Measurements from ENCODE around the gene G3BP1.

G3BP1 gene

DNA sequence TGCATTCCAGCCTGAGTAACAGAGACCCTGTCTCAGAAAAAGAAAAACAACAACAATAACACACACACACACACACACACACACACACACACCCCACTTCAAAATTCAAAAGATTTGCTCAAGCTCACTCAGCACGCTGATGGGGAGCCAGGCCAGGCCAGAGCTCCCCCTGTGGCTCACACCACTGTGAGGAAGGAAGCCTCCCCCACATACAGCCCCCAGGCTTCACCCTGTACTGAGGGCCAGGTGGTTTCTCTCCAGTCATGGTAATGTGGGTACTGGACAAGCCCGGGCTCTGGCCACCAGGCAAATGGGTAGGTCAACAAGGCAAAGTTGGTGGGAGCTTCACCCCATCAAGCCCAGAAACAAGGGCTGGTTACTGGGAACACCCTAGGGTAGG lies 32.4 kb upstream of the G3BP1 start:
- Histone ChIP-seq H3K79me2 (ENCODE audit: insufficient read depth, low read length) (no peaks in the 10 kb centered on the region), H3K9me3 (ENCODE audit: insufficient read depth, low read depth, low read length) (no peaks in the 10 kb centered on the region), H3K9ac (ENCODE audit: low read depth, low read length, poor library complexity, severe bottlenecking) (no peak overlapping the region), H3K36me3 (ENCODE audit: insufficient read depth, low read length) (peaks cover 10% of the 10 kb centered on the region; the same call in 1 of the 2 replicates), H3K4me1 (ENCODE audit: insufficient read depth, low read length, poor library complexity, severe bottlenecking) (no peaks in the 10 kb centered on the region), H3K9me2 (replicated peaks; ENCODE audit: low read depth, low read length) (no peaks in the 10 kb centered on the region), H3F3A (ENCODE audit: low read depth) (no peaks in the 10 kb centered on the region), H3K4me3 (ENCODE audit: low read length, poor library complexity, severe bottlenecking) (no peak overlapping the region), H2AFZ (ENCODE audit: low read length) (no peak overlapping the region), H3K27me3 (ENCODE audit: insufficient read depth, low read length, poor library complexity, severe bottlenecking) (no peaks in the 10 kb centered on the region), H4K20me1 (ENCODE audit: insufficient read depth, low read length, poor library complexity, severe bottlenecking) (no peaks in the 10 kb centered on the region), H3K4me2 (ENCODE audit: low read depth, low read length, poor library complexity, severe bottlenecking) (no peak overlapping the region)
- TF ChIP-seq EZH2phosphoT487 (IDR thresholded peaks at IDR 0.05; ENCODE audit: borderline replicate concordance): no peak
- TF ChIP-seq, protein P1, sequence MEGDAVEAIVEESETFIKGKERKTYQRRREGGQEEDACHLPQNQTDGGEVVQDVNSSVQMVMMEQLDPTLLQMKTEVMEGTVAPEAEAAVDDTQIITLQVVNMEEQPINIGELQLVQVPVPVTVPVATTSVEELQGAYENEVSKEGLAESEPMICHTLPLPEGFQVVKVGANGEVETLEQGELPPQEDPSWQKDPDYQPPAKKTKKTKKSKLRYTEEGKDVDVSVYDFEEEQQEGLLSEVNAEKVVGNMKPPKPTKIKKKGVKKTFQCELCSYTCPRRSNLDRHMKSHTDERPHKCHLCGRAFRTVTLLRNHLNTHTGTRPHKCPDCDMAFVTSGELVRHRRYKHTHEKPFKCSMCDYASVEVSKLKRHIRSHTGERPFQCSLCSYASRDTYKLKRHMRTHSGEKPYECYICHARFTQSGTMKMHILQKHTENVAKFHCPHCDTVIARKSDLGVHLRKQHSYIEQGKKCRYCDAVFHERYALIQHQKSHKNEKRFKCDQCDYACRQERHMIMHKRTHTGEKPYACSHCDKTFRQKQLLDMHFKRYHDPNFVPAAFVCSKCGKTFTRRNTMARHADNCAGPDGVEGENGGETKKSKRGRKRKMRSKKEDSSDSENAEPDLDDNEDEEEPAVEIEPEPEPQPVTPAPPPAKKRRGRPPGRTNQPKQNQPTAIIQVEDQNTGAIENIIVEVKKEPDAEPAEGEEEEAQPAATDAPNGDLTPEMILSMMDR (conservative IDR thresholded peaks at IDR 0.05; ENCODE audit: low read length): no peak

DNA sequence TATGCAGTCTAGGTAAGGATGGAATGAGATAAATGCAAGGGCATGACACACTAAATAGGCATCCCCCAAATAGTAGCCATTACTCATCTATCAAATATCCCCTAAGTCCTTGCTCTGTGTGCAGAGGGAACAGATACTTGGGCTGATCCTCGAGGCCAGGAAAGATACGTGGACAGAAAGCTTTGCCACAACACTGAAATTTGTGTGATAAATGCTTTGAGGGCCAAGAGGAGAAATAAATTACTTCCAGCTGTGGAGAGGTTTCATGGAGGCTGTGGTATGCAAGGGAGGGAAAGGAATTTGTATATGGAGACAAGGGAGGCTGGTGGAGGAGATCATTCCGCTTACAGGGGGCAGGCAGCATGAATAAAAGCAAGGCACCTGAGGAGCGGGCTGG lies 31.8 kb upstream of the G3BP1 start:
- Histone ChIP-seq H3K9ac (ENCODE audit: low read depth, low read length, poor library complexity, severe bottlenecking) (no peak overlapping the region), H3F3A (ENCODE audit: low read depth) (no peaks in the 10 kb centered on the region), H3K9me2 (replicated peaks; ENCODE audit: low read depth, low read length) (no peaks in the 10 kb centered on the region), H3K9me3 (ENCODE audit: insufficient read depth, low read depth, low read length) (no peaks in the 10 kb centered on the region), H3K27me3 (ENCODE audit: insufficient read depth, low read length, poor library complexity, severe bottlenecking) (no peaks in the 10 kb centered on the region), H3K79me2 (ENCODE audit: insufficient read depth, low read length) (no peaks in the 10 kb centered on the region), H3K4me1 (ENCODE audit: insufficient read depth, low read length, poor library complexity, severe bottlenecking) (peaks cover 3% of the 10 kb centered on the region), H3K36me3 (ENCODE audit: insufficient read depth, low read length) (peaks cover 10% of the 10 kb centered on the region; the same call in 1 of the 2 replicates), H4K20me1 (ENCODE audit: insufficient read depth, low read length, poor library complexity, severe bottlenecking) (no peaks in the 10 kb centered on the region), H3K4me2 (ENCODE audit: low read depth, low read length, poor library complexity, severe bottlenecking) (no peak overlapping the region), H3K4me3 (ENCODE audit: low read length, poor library complexity, severe bottlenecking) (no peak overlapping the region), H2AFZ (ENCODE audit: low read length) (no peak overlapping the region)
- TF ChIP-seq, protein P1 (conservative IDR thresholded peaks at IDR 0.05; ENCODE audit: low read length): no peak
- TF ChIP-seq EZH2phosphoT487 (IDR thresholded peaks at IDR 0.05; ENCODE audit: borderline replicate concordance): no peak

DNA sequence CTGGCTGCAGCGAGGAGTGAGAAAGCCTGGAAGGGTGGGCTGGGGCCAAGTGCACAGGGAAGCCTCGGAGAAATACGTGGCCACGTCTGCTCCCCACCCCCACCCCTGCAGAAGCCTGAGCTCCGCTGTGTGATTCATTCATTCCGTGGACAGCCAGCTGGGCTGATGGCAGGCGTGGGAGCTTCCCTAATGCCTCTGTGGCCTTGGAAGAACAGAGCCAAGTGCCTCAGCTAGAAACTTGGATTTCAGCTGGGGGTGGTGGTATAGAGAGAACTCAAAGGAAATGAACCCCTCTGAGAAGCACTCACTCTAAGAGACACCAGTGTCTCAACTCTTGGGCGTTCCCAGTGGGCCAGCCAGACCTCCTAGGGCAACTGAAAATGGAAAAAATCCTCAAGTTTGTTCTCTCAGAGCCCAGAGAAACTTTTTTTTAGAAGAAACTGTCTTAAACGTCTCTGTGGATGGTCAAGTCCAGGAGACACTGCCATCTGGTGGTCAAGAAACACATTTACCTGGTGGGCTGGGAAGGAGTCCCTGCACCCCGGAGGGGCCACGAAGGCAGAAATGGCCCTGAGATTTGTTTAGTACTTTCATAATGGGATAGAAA lies 31.3 kb upstream of the G3BP1 start:
- H3K27me3 ChIP-seq (ENCODE audit: insufficient read depth, low read length, poor library complexity, severe bottlenecking): no peaks in the 10 kb centered on the region
- no peak overlapping the region for H3K4me3 ChIP-seq (ENCODE audit: low read length, poor library complexity, severe bottlenecking)
- H3K36me3 ChIP-seq (ENCODE audit: insufficient read depth, low read length): peaks cover 10% of the 10 kb centered on the region; the same call in 1 of the 2 replicates
- no peak overlapping the region for H3K9ac ChIP-seq (ENCODE audit: low read depth, low read length, poor library complexity, severe bottlenecking)
- H3K4me1 ChIP-seq (ENCODE audit: insufficient read depth, low read length, poor library complexity, severe bottlenecking): peaks cover 8% of the 10 kb centered on the region
- H3K9me3 ChIP-seq (ENCODE audit: insufficient read depth, low read depth, low read length): no peaks in the 10 kb centered on the region
- no peaks in the 10 kb centered on the region for H3K79me2 ChIP-seq (ENCODE audit: insufficient read depth, low read length)
- H4K20me1 ChIP-seq (ENCODE audit: insufficient read depth, low read length, poor library complexity, severe bottlenecking): no peaks in the 10 kb centered on the region
- 0 out of 2 replicates have a peak overlapping the region, but pooled peaks have one; percentile 43 for H2AFZ ChIP-seq (ENCODE audit: low read length)
- no peaks in the 10 kb centered on the region for H3K9me2 ChIP-seq (replicated peaks; ENCODE audit: low read depth, low read length)
- no peak overlapping the region for H3K4me2 ChIP-seq (ENCODE audit: low read depth, low read length, poor library complexity, severe bottlenecking)
- no peak for TF ChIP-seq EZH2phosphoT487 (IDR thresholded peaks at IDR 0.05; ENCODE audit: borderline replicate concordance)
- TF ChIP-seq, protein P1 (conservative IDR thresholded peaks at IDR 0.05; ENCODE audit: low read length): peak; percentile 89
- peaks cover 2% of the 10 kb centered on the region; the same call in 1 of the 2 replicates for H3F3A ChIP-seq (ENCODE audit: low read depth)

Data from Loucy (cell line).